Measurements from ENCODE around the gene TIMM17A.
"Not testable (repeated sequence)": the region's sequence is repeated elsewhere in the genome, so short reads cannot be mapped to it uniquely, and the experiment has no call there.

Gene TIMM17A

GRCh38 chr1:201955729-201956143 is 433 bp downstream of the TIMM17A start:
- peak overlapping the region; percentile 93 for H3K4me3 ChIP-seq (ENCODE audit: extremely low read depth, insufficient read depth, low read length, poor library complexity, severe bottlenecking)
- no peaks in the 10 kb centered on the region for H3K9me3 ChIP-seq (ENCODE audit: control insufficient read depth, low read length)
- H3K27ac ChIP-seq (ENCODE audit: low read depth, low read length, severe bottlenecking) = peak overlapping the region; percentile 54
- peaks cover 41% of the 10 kb centered on the region for H3K36me3 ChIP-seq (ENCODE audit: control insufficient read depth, insufficient read depth, low read length)
- H3K4me1 ChIP-seq (ENCODE audit: control insufficient read depth, insufficient read depth, low read length, poor library complexity, severe bottlenecking) = no peaks in the 10 kb centered on the region
- 0% methylated on average over 8 of the region's 17 CpGs for WGBS, 2 experiments (ENCODE audit: insufficient coverage in 2 of 2)

GRCh38 chr1:201958348-201958747 is 3.0 kb downstream of the TIMM17A start:
- Histone ChIP-seq H3K4me1 (ENCODE audit: control insufficient read depth, insufficient read depth, low read length, poor library complexity, severe bottlenecking) (no peaks in the 10 kb centered on the region), H3K4me3 (ENCODE audit: extremely low read depth, insufficient read depth, low read length, poor library complexity, severe bottlenecking) (no peak overlapping the region), H3K9me3 (ENCODE audit: control insufficient read depth, low read length) (no peaks in the 10 kb centered on the region), H3K27ac (ENCODE audit: low read depth, low read length, severe bottlenecking) (no peak overlapping the region), H3K36me3 (ENCODE audit: control insufficient read depth, insufficient read depth, low read length) (peaks cover 67% of the 10 kb centered on the region)
- WGBS, 2 experiments (ENCODE audit: insufficient coverage in 2 of 2) = 92 to 100% methylated on average over 4 of the region's 5 CpGs

DNA sequence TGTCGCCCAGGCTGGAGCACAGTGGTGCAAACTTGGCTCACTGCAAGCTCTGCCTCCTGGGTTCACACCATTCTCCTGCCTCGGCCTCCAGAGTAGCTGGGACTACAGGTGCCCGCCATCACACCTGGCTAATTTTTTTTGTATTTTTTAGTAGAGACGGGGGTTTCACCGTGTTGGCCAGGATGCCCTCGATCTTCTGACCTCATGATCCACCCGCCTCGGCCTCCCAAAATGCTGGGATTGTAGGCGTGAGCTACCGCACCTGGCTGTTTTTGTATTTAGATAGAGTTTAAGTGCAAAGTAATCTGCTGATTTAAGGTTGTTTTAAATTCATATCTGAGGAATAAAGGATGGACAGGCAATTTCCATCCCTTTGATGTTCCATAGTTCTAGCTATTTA is 7.1 kb downstream of the TIMM17A start:
- 94 to 97% methylated on average over 9 to 10 of the region's 10 CpGs for WGBS, 2 experiments (ENCODE audit: insufficient coverage in 2 of 2)
- not testable (repeated sequence) for H3K9me3 ChIP-seq (ENCODE audit: control insufficient read depth, low read length); H3K27ac ChIP-seq (ENCODE audit: low read depth, low read length, severe bottlenecking); H3K4me3 ChIP-seq (ENCODE audit: extremely low read depth, insufficient read depth, low read length, poor library complexity, severe bottlenecking); H3K4me1 ChIP-seq (ENCODE audit: control insufficient read depth, insufficient read depth, low read length, poor library complexity, severe bottlenecking)
- H3K36me3 ChIP-seq (ENCODE audit: control insufficient read depth, insufficient read depth, low read length) = peaks cover 92% of the 10 kb centered on the region

- H3K27ac ChIP-seq (ENCODE audit: low read depth, low read length, severe bottlenecking) = no peak overlapping the region
- no peaks in the 10 kb centered on the region for H3K9me3 ChIP-seq (ENCODE audit: control insufficient read depth, low read length)
- no CpG with 5 or more reads among the region's 1 CpG for WGBS, 2 experiments (ENCODE audit: insufficient coverage in 2 of 2)
- no peaks in the 10 kb centered on the region for H3K4me1 ChIP-seq (ENCODE audit: control insufficient read depth, insufficient read depth, low read length, poor library complexity, severe bottlenecking)
- peaks cover 93% of the 10 kb centered on the region for H3K36me3 ChIP-seq (ENCODE audit: control insufficient read depth, insufficient read depth, low read length)
- no peak overlapping the region for H3K4me3 ChIP-seq (ENCODE audit: extremely low read depth, insufficient read depth, low read length, poor library complexity, severe bottlenecking)
Measured at GRCh38 chr1:201964261-201964660, 9.0 kb downstream of the TIMM17A start.

DNA sequence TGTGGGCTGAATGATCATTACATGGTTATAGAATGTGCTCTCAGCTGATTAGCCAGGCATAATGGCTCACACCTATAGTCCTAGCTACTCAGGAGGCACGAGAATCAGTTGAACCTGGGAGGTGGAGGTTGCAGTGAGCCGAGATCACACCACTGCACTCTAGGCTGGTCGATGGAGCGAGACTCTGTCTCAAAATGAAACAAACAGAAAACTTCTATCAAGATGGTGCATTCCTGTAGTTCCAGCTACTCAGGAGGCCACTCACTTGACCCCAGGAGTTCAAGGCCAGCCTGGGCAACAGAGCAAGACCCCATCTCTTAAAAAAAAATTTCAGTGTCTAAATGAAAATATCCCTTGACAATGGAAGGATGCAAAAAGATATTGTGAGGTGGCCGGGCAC is 10.9 kb downstream of the TIMM17A start:
- H3K4me1 ChIP-seq (ENCODE audit: control insufficient read depth, insufficient read depth, low read length, poor library complexity, severe bottlenecking) = no peaks in the 10 kb centered on the region
- H3K4me3 ChIP-seq (ENCODE audit: extremely low read depth, insufficient read depth, low read length, poor library complexity, severe bottlenecking) = no peak overlapping the region
- H3K27ac ChIP-seq (ENCODE audit: low read depth, low read length, severe bottlenecking) = no peak overlapping the region
- 85 to 98% methylated on average over 5 of the region's 5 CpGs for WGBS, 2 experiments (ENCODE audit: insufficient coverage in 2 of 2)
- peaks cover 93% of the 10 kb centered on the region for H3K36me3 ChIP-seq (ENCODE audit: control insufficient read depth, insufficient read depth, low read length)
- no peaks in the 10 kb centered on the region for H3K9me3 ChIP-seq (ENCODE audit: control insufficient read depth, low read length)

GRCh38 chr1:201968202-201968925 is 13.1 kb downstream of the TIMM17A start:
- H3K36me3 ChIP-seq (ENCODE audit: control insufficient read depth, insufficient read depth, low read length) = peaks cover 71% of the 10 kb centered on the region
- H3K4me1 ChIP-seq (ENCODE audit: control insufficient read depth, insufficient read depth, low read length, poor library complexity, severe bottlenecking) = no peaks in the 10 kb centered on the region
- H3K9me3 ChIP-seq (ENCODE audit: control insufficient read depth, low read length) = no peaks in the 10 kb centered on the region
- H3K27ac ChIP-seq (ENCODE audit: low read depth, low read length, severe bottlenecking) = no peak overlapping the region
- 96 to 98% methylated on average over 11 to 12 of the region's 16 CpGs for WGBS, 2 experiments (ENCODE audit: insufficient coverage in 2 of 2)
- no peak overlapping the region for H3K4me3 ChIP-seq (ENCODE audit: extremely low read depth, insufficient read depth, low read length, poor library complexity, severe bottlenecking)

- 98% methylated on average over 4 of the region's 9 CpGs for WGBS, 2 experiments (ENCODE audit: insufficient coverage in 2 of 2)
- peaks cover 50% of the 10 kb centered on the region for H3K36me3 ChIP-seq (ENCODE audit: control insufficient read depth, insufficient read depth, low read length)
- H3K9me3 ChIP-seq (ENCODE audit: control insufficient read depth, low read length) = no peaks in the 10 kb centered on the region
- no peak overlapping the region for H3K27ac ChIP-seq (ENCODE audit: low read depth, low read length, severe bottlenecking)
- no peaks in the 10 kb centered on the region for H3K4me1 ChIP-seq (ENCODE audit: control insufficient read depth, insufficient read depth, low read length, poor library complexity, severe bottlenecking)
- H3K4me3 ChIP-seq (ENCODE audit: extremely low read depth, insufficient read depth, low read length, poor library complexity, severe bottlenecking) = no peak overlapping the region
Measured at GRCh38 chr1:201970334-201971159, 15.2 kb downstream of the TIMM17A start.

- WGBS, 2 experiments (ENCODE audit: insufficient coverage in 2 of 2) = 8 to 19% methylated on average over 12 to 23 of the region's 31 CpGs
- no peak overlapping the region for H3K27ac ChIP-seq (ENCODE audit: low read depth, low read length, severe bottlenecking)
- peak overlapping the region; percentile 79 for H3K4me3 ChIP-seq (ENCODE audit: extremely low read depth, insufficient read depth, low read length, poor library complexity, severe bottlenecking)
Measured at GRCh38 chr1:201982082-201982622, 26.8 kb downstream of the TIMM17A start.

GRCh38 chr1:201982623-201983379 is 27.5 kb downstream of the TIMM17A start, which contains the start of gene RNPEP:
Gene RNPEP (plus strand): TSS chr1:201982648. CDS start chr1:201982667, 19 bp downstream.
- Histone ChIP-seq H3K9me3 (ENCODE audit: control insufficient read depth, low read length) (no peaks in the 10 kb centered on the region), H3K27ac (ENCODE audit: low read depth, low read length, severe bottlenecking) (peak within 1 kb of the TSS; percentile 84), H3K36me3 (ENCODE audit: control insufficient read depth, insufficient read depth, low read length) (peaks cover 10% of the 10 kb centered on the region), H3K4me3 (ENCODE audit: extremely low read depth, insufficient read depth, low read length, poor library complexity, severe bottlenecking) (peak within 1 kb of the TSS; percentile 79), H3K4me1 (ENCODE audit: control insufficient read depth, insufficient read depth, low read length, poor library complexity, severe bottlenecking) (peaks cover 8% of the 10 kb centered on the region)
- 0 to 1% methylated on average over 71 to 77 of the region's 80 CpGs for WGBS, 2 experiments (ENCODE audit: insufficient coverage in 2 of 2)

More at GRCh38 chr1:201982082-201982622, 26.8 kb downstream of the TIMM17A start:
- peaks cover 8% of the 10 kb centered on the region for H3K4me1 ChIP-seq (ENCODE audit: control insufficient read depth, insufficient read depth, low read length, poor library complexity, severe bottlenecking)
- H3K36me3 ChIP-seq (ENCODE audit: control insufficient read depth, insufficient read depth, low read length) = peaks cover 10% of the 10 kb centered on the region
- H3K9me3 ChIP-seq (ENCODE audit: control insufficient read depth, low read length) = no peaks in the 10 kb centered on the region

DNA sequence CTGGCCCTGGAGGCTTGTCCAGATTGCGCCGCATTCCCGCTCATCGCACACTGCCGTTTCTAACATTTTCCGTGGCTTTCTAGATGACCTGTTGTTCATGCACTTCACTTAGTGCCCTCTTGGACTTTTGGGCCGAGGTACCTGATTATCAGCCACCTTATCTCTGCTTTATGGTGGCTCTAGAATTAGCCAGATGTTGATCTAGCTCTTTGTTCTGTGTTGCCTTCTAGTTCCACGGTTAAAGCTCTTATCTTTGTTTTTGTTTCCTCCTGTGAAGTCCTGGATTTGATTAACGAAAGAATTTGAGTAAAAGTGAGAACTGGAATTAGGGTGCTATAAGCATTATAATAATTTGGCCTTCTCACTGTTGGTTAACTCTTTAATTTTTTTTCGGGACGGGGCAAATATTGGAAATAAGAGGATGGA is 28.1 kb downstream of the TIMM17A start:
- Histone ChIP-seq H3K4me1 (ENCODE audit: control insufficient read depth, insufficient read depth, low read length, poor library complexity, severe bottlenecking) (peaks cover 8% of the 10 kb centered on the region), H3K4me3 (ENCODE audit: extremely low read depth, insufficient read depth, low read length, poor library complexity, severe bottlenecking) (peak overlapping the region; percentile 79), H3K9me3 (ENCODE audit: control insufficient read depth, low read length) (no peaks in the 10 kb centered on the region), H3K36me3 (ENCODE audit: control insufficient read depth, insufficient read depth, low read length) (peaks cover 16% of the 10 kb centered on the region), H3K27ac (ENCODE audit: low read depth, low read length, severe bottlenecking) (peak overlapping the region; percentile 84)
- WGBS, 2 experiments (ENCODE audit: insufficient coverage in 2 of 2) = 4 to 6% methylated on average over 8 to 9 of the region's 11 CpGs

Measured in mesodermal cell (in vitro differentiated cells).